Measurements from ENCODE around the gene PRKAG2. TPM values are rescaled to one million over a fixed set of nuclear protein-coding genes. Genes with fewer than 3 reads are reported as not detected.
A peak's percentile ranks its signal among the peaks of the same experiment; 100 is the strongest.

Gene PRKAG2
- 16.0 TPM for polyA plus RNA-seq (2013, experiment 1 of 4)
- 14.7 TPM for polyA plus RNA-seq (2013, experiment 2 of 4)
- polyA plus RNA-seq (2013, experiment 3 of 4) = 13.3 TPM
- 14.5 TPM for polyA plus RNA-seq (2013, experiment 4 of 4)

- no peak within 1 kb of the TSS for H3K27ac ChIP-seq (ENCODE audit: insufficient read depth, low read depth, low read length, poor library complexity, severe bottlenecking)
- peak within 1 kb of the TSS; percentile 53 for H3K4me3 ChIP-seq (ENCODE audit: insufficient read depth, low read depth, low read length)
- H3K9me3 ChIP-seq (ENCODE audit: control insufficient read depth, low read length) = no peaks in the 10 kb centered on the region
- H3K36me3 ChIP-seq (ENCODE audit: control insufficient read depth, insufficient read depth, low read length) = no peaks in the 10 kb centered on the region
- 0% methylated on average over 95 of the region's 95 CpGs for WGBS, 2 experiments
- peaks cover 45% of the 10 kb centered on the region for H3K27me3 ChIP-seq (ENCODE audit: control insufficient read depth, insufficient read depth, low read length, poor library complexity, severe bottlenecking)
- peaks cover 11% of the 10 kb centered on the region for H3K4me1 ChIP-seq (ENCODE audit: control insufficient read depth, insufficient read depth, low read length)
These were observed at the start of gene PRKAG2 for GRCh38 chr7:151876899-151877777. PRKAG2 (minus strand) TSS chr7:151877115; CDS start chr7:151876620, 495 bp downstream.

GRCh38 chr7:151926336-151926712, 49.4 kb upstream of the PRKAG2 start:
- H3K4me1 ChIP-seq (ENCODE audit: control insufficient read depth, insufficient read depth, low read length) = no peaks in the 10 kb centered on the region
- 91 to 97% methylated on average over 5 of the region's 5 CpGs for whole genome bisulfite sequencing, 2 experiments
- H3K9me3 ChIP-seq (ENCODE audit: control insufficient read depth, low read length) = no peaks in the 10 kb centered on the region
- no peaks in the 10 kb centered on the region for H3K27me3 ChIP-seq (ENCODE audit: control insufficient read depth, insufficient read depth, low read length, poor library complexity, severe bottlenecking)
- H3K36me3 ChIP-seq (ENCODE audit: control insufficient read depth, insufficient read depth, low read length) = no peaks in the 10 kb centered on the region
- no peak overlapping the region for H3K4me3 ChIP-seq (ENCODE audit: insufficient read depth, low read depth, low read length)
- no peak overlapping the region for H3K27ac ChIP-seq (ENCODE audit: insufficient read depth, low read depth, low read length, poor library complexity, severe bottlenecking)

DNA sequence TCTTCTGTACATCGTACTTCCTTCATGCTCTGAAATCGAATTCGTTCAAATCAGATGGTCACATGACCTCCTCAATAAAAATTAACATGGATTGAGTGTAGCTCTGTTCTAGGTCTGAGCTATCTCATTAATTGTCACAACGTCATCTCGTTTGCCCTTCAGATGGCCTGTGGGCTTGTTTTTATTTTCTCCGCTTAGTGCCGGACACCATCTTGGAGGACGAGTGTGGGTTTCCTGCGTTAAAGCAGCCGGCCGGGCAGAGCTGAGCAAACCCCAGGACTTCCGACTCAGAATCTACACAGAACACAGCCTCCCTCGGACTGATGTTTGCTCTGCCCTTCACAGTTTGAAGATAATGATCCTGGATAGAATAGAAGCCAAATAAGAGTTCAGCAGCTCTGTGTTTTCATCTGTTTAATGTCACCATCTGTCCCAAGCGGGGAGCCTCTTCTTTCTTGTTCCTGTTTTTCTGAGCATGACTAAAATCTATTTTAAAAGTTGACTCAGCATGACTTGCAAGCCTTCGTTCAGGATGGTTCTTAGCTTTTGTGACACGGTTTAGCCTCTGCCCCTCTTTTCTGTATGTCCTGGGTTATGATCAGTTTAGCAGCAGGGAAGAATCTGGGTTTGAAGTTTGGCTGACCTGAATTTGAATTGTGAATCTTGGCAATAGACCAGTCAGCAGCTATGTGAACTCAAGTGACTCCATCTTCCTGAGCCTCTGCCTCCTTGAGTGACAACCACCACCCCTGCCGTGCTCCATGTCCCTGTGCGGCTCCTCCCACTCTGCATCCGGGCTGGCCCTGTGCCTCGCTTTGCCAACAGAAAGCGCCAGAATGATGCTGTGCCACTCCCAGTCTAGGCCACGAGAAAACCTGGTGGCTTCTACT, 48.8 kb upstream of the PRKAG2 start:
- Histone ChIP-seq H3K9me3 (ENCODE audit: control insufficient read depth, low read length) (no peaks in the 10 kb centered on the region), H3K4me3 (ENCODE audit: insufficient read depth, low read depth, low read length) (no peak overlapping the region), H3K4me1 (ENCODE audit: control insufficient read depth, insufficient read depth, low read length) (no peaks in the 10 kb centered on the region), H3K36me3 (ENCODE audit: control insufficient read depth, insufficient read depth, low read length) (no peaks in the 10 kb centered on the region), H3K27me3 (ENCODE audit: control insufficient read depth, insufficient read depth, low read length, poor library complexity, severe bottlenecking) (no peaks in the 10 kb centered on the region), H3K27ac (ENCODE audit: insufficient read depth, low read depth, low read length, poor library complexity, severe bottlenecking) (no peak overlapping the region)
- 90 to 91% methylated on average over 22 of the region's 22 CpGs for WGBS, 2 experiments

GRCh38 chr7:151924508-151924907, 47.6 kb upstream of the PRKAG2 start:
- WGBS, 2 experiments = 91 to 92% methylated on average over 6 to 8 of the region's 8 CpGs
- Histone ChIP-seq H3K4me3 (ENCODE audit: insufficient read depth, low read depth, low read length) (no peak overlapping the region), H3K4me1 (ENCODE audit: control insufficient read depth, insufficient read depth, low read length) (no peaks in the 10 kb centered on the region), H3K36me3 (ENCODE audit: control insufficient read depth, insufficient read depth, low read length) (no peaks in the 10 kb centered on the region), H3K27me3 (ENCODE audit: control insufficient read depth, insufficient read depth, low read length, poor library complexity, severe bottlenecking) (no peaks in the 10 kb centered on the region), H3K9me3 (ENCODE audit: control insufficient read depth, low read length) (no peaks in the 10 kb centered on the region), H3K27ac (ENCODE audit: insufficient read depth, low read depth, low read length, poor library complexity, severe bottlenecking) (no peak overlapping the region)

- Histone ChIP-seq H3K36me3 (ENCODE audit: control insufficient read depth, insufficient read depth, low read length) (no peaks in the 10 kb centered on the region), H3K27me3 (ENCODE audit: control insufficient read depth, insufficient read depth, low read length, poor library complexity, severe bottlenecking) (no peaks in the 10 kb centered on the region), H3K27ac (ENCODE audit: insufficient read depth, low read depth, low read length, poor library complexity, severe bottlenecking) (no peak overlapping the region), H3K4me3 (ENCODE audit: insufficient read depth, low read depth, low read length) (no peak overlapping the region), H3K9me3 (ENCODE audit: control insufficient read depth, low read length) (no peaks in the 10 kb centered on the region), H3K4me1 (ENCODE audit: control insufficient read depth, insufficient read depth, low read length) (no peaks in the 10 kb centered on the region)
- WGBS, 2 experiments = 92% methylated on average over 9 of the region's 9 CpGs
These were observed 47.1 kb upstream of the PRKAG2 start for GRCh38 chr7:151924001-151924400.

DNA sequence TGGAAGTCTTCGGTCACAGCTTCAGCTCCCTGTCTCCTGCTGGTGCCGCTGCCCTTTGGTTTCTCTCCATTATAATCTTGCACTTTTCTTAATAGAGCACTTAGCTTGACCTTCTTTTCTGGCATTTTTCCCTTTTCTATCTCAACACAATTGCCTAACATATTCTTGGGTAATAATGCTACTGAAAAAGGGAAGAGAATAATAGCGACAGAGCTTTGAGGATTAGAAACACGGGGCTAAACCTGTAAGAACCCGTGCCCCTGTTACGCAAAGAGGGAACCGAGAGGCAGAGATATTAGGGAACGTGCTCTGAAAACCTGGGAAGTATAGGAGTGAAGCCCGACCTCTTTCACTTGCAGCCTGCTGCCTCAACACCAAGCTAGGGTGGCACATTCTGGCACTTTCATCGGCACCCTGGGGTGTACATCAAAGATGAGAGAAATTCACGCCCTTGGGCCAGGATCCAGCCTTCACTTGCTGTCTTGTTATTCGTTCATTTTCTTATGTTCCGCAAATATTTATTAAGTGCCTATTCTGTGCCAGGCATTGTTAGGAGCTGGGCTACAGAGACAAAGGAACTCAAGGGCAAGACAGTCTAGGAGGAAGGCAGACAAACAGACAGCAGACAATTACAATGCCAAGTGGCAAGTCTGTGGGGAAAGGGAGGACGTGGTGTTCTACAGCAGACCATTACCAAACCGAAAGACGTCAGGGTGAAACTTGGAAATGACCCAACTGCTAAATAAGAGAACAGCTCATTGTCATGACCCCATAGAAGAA, 46.4 kb upstream of the PRKAG2 start:
- Histone ChIP-seq H3K27ac (ENCODE audit: insufficient read depth, low read depth, low read length, poor library complexity, severe bottlenecking) (no peak overlapping the region), H3K36me3 (ENCODE audit: control insufficient read depth, insufficient read depth, low read length) (no peaks in the 10 kb centered on the region), H3K27me3 (ENCODE audit: control insufficient read depth, insufficient read depth, low read length, poor library complexity, severe bottlenecking) (no peaks in the 10 kb centered on the region), H3K4me3 (ENCODE audit: insufficient read depth, low read depth, low read length) (no peak overlapping the region), H3K4me1 (ENCODE audit: control insufficient read depth, insufficient read depth, low read length) (no peaks in the 10 kb centered on the region), H3K9me3 (ENCODE audit: control insufficient read depth, low read length) (no peaks in the 10 kb centered on the region)
- WGBS, 2 experiments = 91 to 94% methylated on average over 16 of the region's 16 CpGs

- H3K27ac ChIP-seq (ENCODE audit: insufficient read depth, low read depth, low read length, poor library complexity, severe bottlenecking) = no peak overlapping the region
- H3K4me1 ChIP-seq (ENCODE audit: control insufficient read depth, insufficient read depth, low read length) = no peaks in the 10 kb centered on the region
- no peaks in the 10 kb centered on the region for H3K27me3 ChIP-seq (ENCODE audit: control insufficient read depth, insufficient read depth, low read length, poor library complexity, severe bottlenecking)
- no peaks in the 10 kb centered on the region for H3K36me3 ChIP-seq (ENCODE audit: control insufficient read depth, insufficient read depth, low read length)
- H3K9me3 ChIP-seq (ENCODE audit: control insufficient read depth, low read length) = no peaks in the 10 kb centered on the region
- H3K4me3 ChIP-seq (ENCODE audit: insufficient read depth, low read depth, low read length) = no peak overlapping the region
- WGBS, 2 experiments = 94 to 96% methylated on average over 13 of the region's 13 CpGs
These were observed 44.5 kb upstream of the PRKAG2 start for GRCh38 chr7:151921451-151921850.

DNA sequence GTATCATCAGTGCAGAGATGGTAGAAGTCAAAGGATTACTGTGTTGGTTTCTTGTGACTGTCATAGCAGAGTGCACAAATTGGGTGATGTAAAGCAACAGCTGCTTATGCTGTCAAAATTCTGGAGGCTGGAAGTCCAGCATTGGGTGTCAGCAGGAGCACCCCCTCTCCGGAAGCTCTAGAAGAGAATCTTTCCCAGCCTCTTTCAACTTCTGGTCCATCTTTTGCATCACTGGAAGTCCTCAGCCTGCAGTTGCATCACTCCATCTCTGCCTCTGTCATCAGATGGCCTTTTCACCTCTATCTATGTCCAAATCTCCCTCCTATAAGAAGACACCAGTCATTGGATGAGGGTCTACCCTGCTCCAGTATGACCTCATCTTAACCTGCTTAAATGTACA, 43.6 kb upstream of the PRKAG2 start:
- Histone ChIP-seq H3K4me1 (ENCODE audit: control insufficient read depth, insufficient read depth, low read length) (no peaks in the 10 kb centered on the region), H3K27ac (ENCODE audit: insufficient read depth, low read depth, low read length, poor library complexity, severe bottlenecking) (no peak overlapping the region), H3K9me3 (ENCODE audit: control insufficient read depth, low read length) (no peaks in the 10 kb centered on the region), H3K27me3 (ENCODE audit: control insufficient read depth, insufficient read depth, low read length, poor library complexity, severe bottlenecking) (no peaks in the 10 kb centered on the region), H3K36me3 (ENCODE audit: control insufficient read depth, insufficient read depth, low read length) (no peaks in the 10 kb centered on the region), H3K4me3 (ENCODE audit: insufficient read depth, low read depth, low read length) (no peak overlapping the region)
- WGBS, 2 experiments = 93 to 97% methylated on average over 1 of the region's 1 CpG

GRCh38 chr7:151919595-151919994, 42.7 kb upstream of the PRKAG2 start:
- 93 to 94% methylated on average over 8 of the region's 8 CpGs for WGBS, 2 experiments
- H3K27me3 ChIP-seq (ENCODE audit: control insufficient read depth, insufficient read depth, low read length, poor library complexity, severe bottlenecking) = no peaks in the 10 kb centered on the region

More at GRCh38 chr7:151919595-151919994, 42.7 kb upstream of the PRKAG2 start:
- Histone ChIP-seq H3K36me3 (ENCODE audit: control insufficient read depth, insufficient read depth, low read length) (no peaks in the 10 kb centered on the region), H3K4me3 (ENCODE audit: insufficient read depth, low read depth, low read length) (no peak overlapping the region), H3K9me3 (ENCODE audit: control insufficient read depth, low read length) (no peaks in the 10 kb centered on the region), H3K27ac (ENCODE audit: insufficient read depth, low read depth, low read length, poor library complexity, severe bottlenecking) (no peak overlapping the region), H3K4me1 (ENCODE audit: control insufficient read depth, insufficient read depth, low read length) (no peaks in the 10 kb centered on the region)

All from ectodermal cell (in vitro differentiated cells).